ENCODE measurements around the gene DUOX2. TPM values are rescaled to one million over a fixed set of nuclear protein-coding genes. Genes with fewer than 3 reads are reported as not detected.

The DUOX2 gene
- total RNA-seq, 1 donor = not detected

DNA sequence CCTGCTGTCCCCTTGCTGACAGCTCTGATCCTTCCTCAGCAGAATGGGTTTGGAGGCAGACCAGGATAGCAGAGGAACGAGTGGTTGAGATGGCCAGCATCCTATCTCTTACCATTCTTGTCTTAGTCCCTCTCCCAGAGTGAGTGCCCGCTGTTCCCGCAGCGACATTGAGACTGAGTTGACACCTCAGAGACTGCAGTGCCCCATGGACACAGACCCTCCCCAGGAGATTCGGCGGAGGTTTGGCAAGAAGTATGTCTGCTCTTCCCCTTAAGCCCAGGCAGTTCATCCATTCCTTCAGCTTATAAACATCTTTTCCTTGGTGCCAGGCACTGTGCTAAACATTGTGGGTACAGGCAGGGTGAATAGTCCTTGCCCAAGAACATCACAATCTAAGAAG lies 37.0 kb upstream of the DUOX2 start:
- Histone ChIP-seq H3K9me3 (ENCODE audit: low read depth, low read length) (no peaks in the 10 kb centered on the region), H3K27ac (ENCODE audit: low read depth, low read length) (no peak overlapping the region), H4K20me1 (ENCODE audit: insufficient read depth, low read length) (no peaks in the 10 kb centered on the region), H3K4me3 (ENCODE audit: insufficient read depth, low read length) (no peak overlapping the region), H2AFZ (ENCODE audit: low read length) (no peak overlapping the region), H3K4me2 (ENCODE audit: insufficient read depth, low read length) (no peak overlapping the region), H3K27me3 (ENCODE audit: insufficient read depth, low read length) (no peaks in the 10 kb centered on the region), H3K79me2 (ENCODE audit: insufficient read depth, low read length) (no peaks in the 10 kb centered on the region), H3K36me3 (ENCODE audit: insufficient read depth, low read length) (no peaks in the 10 kb centered on the region), H3K4me1 (ENCODE audit: insufficient read depth, low read length) (peaks cover 17% of the 10 kb centered on the region)
- DNase-seq (ENCODE audit: insufficient read length, low spot score, missing footprints) = peak; percentile 56
- TF ChIP-seq, protein P1, sequence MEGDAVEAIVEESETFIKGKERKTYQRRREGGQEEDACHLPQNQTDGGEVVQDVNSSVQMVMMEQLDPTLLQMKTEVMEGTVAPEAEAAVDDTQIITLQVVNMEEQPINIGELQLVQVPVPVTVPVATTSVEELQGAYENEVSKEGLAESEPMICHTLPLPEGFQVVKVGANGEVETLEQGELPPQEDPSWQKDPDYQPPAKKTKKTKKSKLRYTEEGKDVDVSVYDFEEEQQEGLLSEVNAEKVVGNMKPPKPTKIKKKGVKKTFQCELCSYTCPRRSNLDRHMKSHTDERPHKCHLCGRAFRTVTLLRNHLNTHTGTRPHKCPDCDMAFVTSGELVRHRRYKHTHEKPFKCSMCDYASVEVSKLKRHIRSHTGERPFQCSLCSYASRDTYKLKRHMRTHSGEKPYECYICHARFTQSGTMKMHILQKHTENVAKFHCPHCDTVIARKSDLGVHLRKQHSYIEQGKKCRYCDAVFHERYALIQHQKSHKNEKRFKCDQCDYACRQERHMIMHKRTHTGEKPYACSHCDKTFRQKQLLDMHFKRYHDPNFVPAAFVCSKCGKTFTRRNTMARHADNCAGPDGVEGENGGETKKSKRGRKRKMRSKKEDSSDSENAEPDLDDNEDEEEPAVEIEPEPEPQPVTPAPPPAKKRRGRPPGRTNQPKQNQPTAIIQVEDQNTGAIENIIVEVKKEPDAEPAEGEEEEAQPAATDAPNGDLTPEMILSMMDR (IDR thresholded peaks at IDR 0.05; ENCODE audit: extremely low read depth, low read depth, low read length) = no peak

DNA sequence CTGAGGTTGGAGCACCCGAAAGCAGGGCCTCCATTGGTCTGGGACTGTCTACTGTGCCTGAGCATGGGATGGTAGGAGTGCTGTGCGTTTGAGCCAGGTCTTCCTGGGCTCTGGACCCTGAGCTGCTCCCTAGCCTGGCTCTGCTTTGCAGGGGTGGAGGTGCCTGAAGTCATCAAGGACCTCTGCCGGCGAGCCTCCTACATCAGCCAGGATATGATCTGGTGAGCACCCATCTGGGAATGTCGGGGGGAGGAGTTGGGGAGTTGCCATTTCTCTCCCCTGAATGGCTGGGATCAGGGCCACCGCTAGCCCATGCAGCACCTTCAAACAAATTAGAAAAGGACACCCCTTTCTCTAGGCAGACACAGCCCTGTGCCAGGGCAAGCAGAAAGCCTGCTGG lies 36.5 kb upstream of the DUOX2 start:
- DNase-seq (ENCODE audit: insufficient read length, low spot score, missing footprints) = peak; percentile 83
- Histone ChIP-seq H2AFZ (ENCODE audit: low read length) (peak overlapping the region; percentile 14), H3K4me1 (ENCODE audit: insufficient read depth, low read length) (peaks cover 17% of the 10 kb centered on the region), H4K20me1 (ENCODE audit: insufficient read depth, low read length) (no peaks in the 10 kb centered on the region), H3K27ac (ENCODE audit: low read depth, low read length) (no peak overlapping the region), H3K79me2 (ENCODE audit: insufficient read depth, low read length) (no peaks in the 10 kb centered on the region), H3K4me3 (ENCODE audit: insufficient read depth, low read length) (no peak overlapping the region), H3K4me2 (ENCODE audit: insufficient read depth, low read length) (no peak overlapping the region), H3K9me3 (ENCODE audit: low read depth, low read length) (no peaks in the 10 kb centered on the region), H3K36me3 (ENCODE audit: insufficient read depth, low read length) (no peaks in the 10 kb centered on the region), H3K27me3 (ENCODE audit: insufficient read depth, low read length) (no peaks in the 10 kb centered on the region)
- TF ChIP-seq, protein P1 (IDR thresholded peaks at IDR 0.05; ENCODE audit: extremely low read depth, low read depth, low read length) = no peak

DNA sequence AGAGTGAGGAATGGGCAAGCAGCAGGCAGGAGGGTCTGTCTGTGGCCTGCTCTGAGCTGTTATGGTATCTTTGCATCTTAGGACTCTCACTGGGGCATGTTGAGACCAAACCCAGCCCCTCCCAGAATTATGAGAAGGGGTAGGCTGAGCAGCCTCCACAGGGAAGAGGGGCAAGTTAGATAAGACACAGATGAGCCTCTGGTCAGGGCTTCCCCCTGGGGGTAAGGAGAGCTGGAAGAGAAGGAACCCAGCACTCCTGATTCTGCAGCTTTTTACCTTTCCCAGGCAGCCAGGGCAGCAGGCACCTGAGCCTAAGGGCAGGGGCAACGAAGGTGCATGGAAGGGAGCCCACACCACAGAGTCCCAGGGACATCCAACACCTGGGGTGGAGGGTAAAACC lies 35.1 kb upstream of the DUOX2 start:
- no peaks in the 10 kb centered on the region for H4K20me1 ChIP-seq (ENCODE audit: insufficient read depth, low read length)
- peaks cover 6% of the 10 kb centered on the region for H3K27me3 ChIP-seq (ENCODE audit: insufficient read depth, low read length)
- peaks cover 17% of the 10 kb centered on the region for H3K4me1 ChIP-seq (ENCODE audit: insufficient read depth, low read length)
- DNase-seq (ENCODE audit: insufficient read length, low spot score, missing footprints) = peak; percentile 25
- H3K4me3 ChIP-seq (ENCODE audit: insufficient read depth, low read length) = no peak overlapping the region
- H3K79me2 ChIP-seq (ENCODE audit: insufficient read depth, low read length) = no peaks in the 10 kb centered on the region
- H2AFZ ChIP-seq (ENCODE audit: low read length) = no peak overlapping the region
- H3K27ac ChIP-seq (ENCODE audit: low read depth, low read length) = no peak overlapping the region
- TF ChIP-seq, protein P1 (IDR thresholded peaks at IDR 0.05; ENCODE audit: extremely low read depth, low read depth, low read length) = no peak
- H3K36me3 ChIP-seq (ENCODE audit: insufficient read depth, low read length) = no peaks in the 10 kb centered on the region
- no peaks in the 10 kb centered on the region for H3K9me3 ChIP-seq (ENCODE audit: low read depth, low read length)
- no peak overlapping the region for H3K4me2 ChIP-seq (ENCODE audit: insufficient read depth, low read length)

DNA sequence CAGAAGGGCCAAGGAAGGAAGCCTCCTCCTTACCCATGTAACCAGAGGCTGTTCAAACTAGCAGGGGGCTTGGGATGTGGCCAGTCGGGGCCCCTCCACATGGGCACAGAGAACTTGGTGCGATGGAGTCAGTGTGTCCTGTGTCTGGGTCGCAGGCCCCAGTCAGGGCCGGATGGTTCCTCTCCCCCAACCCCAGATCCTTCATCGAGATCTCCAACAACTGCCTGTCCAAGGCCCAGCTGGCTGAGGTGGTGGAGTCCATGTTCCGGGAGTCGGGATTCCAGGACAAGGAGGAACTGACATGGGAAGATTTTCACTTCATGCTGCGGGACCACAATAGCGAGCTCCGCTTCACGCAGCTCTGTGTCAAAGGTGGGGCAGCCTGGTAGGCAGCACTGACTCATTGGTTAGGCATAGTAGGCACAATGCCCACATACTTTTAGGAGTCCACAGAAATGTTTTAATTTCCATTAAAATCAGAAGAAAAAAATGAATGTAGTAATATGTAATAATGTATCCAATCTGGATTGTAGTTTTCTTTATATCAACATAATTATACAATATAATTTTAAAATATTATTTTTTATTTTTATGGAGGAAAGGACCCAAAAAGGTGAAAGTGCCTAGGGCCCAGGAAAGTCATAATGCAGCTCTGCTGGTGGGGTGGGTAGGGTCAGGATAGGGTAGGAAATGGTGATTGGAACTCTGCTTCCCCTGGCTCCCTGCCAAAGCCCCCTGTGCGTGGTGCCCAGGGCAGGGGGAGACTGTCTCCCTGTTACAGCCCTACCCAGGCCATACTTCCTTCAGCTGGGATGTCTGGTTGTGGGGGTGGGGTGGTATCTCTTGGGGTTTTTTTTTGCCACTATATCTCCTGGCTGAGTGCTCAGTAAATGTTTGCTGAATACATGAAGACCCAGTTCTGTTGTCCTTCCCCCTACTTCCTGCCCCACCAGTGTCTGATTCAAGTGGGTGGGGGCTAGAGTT lies 34.4 kb upstream of the DUOX2 start:
- no peaks in the 10 kb centered on the region for H3K36me3 ChIP-seq (ENCODE audit: insufficient read depth, low read length)
- H3K4me1 ChIP-seq (ENCODE audit: insufficient read depth, low read length) = peaks cover 17% of the 10 kb centered on the region
- no peak overlapping the region for H2AFZ ChIP-seq (ENCODE audit: low read length)
- H4K20me1 ChIP-seq (ENCODE audit: insufficient read depth, low read length) = no peaks in the 10 kb centered on the region
- H3K9me3 ChIP-seq (ENCODE audit: low read depth, low read length) = no peaks in the 10 kb centered on the region
- peak; percentile 74 for DNase-seq (ENCODE audit: insufficient read length, low spot score, missing footprints)
- H3K27me3 ChIP-seq (ENCODE audit: insufficient read depth, low read length) = peaks cover 6% of the 10 kb centered on the region
- no peak overlapping the region for H3K4me3 ChIP-seq (ENCODE audit: insufficient read depth, low read length)
- no peak overlapping the region for H3K4me2 ChIP-seq (ENCODE audit: insufficient read depth, low read length)
- TF ChIP-seq, protein P1 (IDR thresholded peaks at IDR 0.05; ENCODE audit: extremely low read depth, low read depth, low read length) = no peak
- H3K27ac ChIP-seq (ENCODE audit: low read depth, low read length) = no peak overlapping the region
- H3K79me2 ChIP-seq (ENCODE audit: insufficient read depth, low read length) = no peaks in the 10 kb centered on the region
